ENCODE data around the gene OSBPL5. TPM values are rescaled to one million over a fixed set of nuclear protein-coding genes. Genes with fewer than 3 reads are reported as not detected.

Gene OSBPL5
- total RNA-seq, 1 donor from 2014 or later, result 16.6 TPM

DNA sequence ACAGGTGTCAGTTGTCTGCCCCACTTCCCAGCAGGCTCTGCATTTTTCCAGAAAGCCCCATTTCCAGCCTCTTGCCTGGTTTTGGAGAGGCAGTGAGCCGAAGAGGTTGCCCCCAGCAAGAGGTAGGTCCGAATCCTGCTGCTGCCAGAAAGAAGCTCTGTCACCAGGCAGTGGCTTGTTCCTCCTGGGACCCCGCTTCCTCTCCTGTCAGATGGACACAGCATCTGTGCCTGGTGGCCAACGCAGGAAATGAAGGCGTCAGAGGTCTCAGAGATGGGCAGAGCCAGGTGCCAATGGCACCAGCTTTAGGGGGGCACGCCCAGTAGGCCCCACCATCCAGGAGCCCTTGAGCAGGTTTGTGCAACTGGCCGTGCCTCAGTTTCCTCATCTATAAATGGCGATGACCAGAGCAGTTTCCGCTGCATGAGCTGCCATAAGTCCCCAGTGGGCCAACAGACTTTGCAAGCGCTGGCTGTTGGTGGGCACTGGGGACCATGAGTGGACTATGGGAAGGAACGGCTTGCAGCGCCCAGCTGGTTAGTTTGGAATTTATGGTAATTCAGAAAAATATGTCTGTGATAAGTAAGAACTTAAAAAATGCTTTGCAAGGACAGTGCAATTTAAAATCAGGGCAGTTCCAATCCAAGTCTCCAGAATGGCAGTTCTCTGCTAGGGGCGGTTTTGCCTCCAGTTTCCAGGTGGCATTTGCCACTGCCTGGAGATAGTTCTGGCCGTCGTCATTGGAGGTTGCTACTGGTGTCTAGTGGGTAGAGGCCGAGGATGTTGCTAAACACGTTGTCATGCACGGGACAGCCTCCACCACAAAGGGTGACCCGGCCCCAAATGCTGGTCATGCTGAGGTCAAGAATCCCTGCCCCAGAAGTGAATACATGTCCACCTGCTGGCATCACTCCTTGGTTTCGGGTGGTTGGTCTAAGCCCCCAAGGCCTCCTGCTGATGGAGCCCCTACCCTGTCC, 2.3 kb upstream of the OSBPL5 start:
- intact Hi-C loops (cut with DNase I), result loop anchor here (5.0 kb wide), 1 partner anchor 40 kb away; no protein-coding TSS in a partner anchor
- peak; percentile 65 for DNase-seq (ENCODE audit: low spot score)

DNA sequence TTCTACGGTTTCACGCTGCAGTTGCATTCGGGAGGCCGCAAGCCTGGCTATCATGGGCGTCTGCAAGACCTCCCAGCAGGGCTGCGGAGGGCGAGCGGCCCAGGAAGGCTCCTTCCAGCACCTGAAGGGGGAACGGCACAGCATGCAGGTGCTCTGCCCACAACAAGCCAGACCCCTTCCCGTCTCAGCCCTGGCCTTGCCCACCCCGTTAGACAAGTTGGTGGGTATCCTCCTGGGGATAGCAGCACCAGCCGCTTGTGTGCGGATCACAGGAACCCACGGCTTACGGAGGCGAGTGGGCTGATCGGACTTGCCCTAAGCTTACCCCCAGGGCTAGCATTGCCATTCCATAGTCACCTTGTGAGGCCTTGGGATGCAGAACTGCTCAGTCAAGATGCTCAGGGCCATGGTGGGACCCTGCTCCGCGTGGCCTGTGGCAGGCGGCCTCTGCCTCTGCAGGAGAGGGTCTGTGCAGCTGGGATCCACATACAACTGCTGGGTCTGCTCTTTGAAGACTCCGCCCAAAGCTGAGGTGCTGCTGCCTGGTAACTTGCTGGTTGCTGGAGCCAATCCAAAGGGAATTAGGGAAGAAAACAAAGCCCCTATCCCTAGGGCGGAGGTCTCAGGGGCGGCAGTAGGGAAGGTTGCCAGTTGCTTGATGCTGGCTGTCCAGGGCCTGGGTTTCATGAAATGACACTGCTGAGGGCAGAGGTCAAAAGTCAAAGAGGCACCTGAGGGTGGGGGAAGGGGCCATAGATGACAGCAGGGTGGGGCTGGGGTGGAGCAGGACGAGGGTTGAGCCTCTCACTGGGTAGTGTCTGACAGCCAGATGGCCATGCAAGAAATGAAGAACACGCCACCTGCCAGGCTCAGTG, 1.4 kb upstream of the OSBPL5 start:
- no peak for DNase-seq (ENCODE audit: low spot score)
- intact Hi-C loops (cut with DNase I), result loop anchor here (5.0 kb wide), 1 partner anchor 39 kb away; no protein-coding TSS in a partner anchor

DNA sequence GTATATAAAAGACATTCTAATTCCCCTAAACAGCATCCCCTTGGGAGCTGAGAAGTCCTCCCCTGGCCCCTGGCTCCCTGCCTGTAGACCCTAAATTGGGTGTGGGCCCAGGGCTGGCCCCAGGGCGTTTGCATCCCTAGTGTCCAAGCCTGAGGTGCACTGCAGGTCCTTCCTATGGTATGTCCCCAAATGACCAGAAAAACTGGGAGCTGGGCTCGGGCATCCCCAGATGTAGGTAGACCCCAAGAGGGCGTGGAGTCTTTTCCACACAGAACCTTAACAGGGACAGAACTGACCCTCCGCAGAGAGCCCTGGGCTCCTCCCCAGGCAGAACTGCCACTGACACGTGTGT, 782 bp upstream of the OSBPL5 start:
- DNase-seq (ENCODE audit: low spot score), result no peak
- intact Hi-C loops (cut with DNase I), result loop anchor here (5.0 kb wide), 1 partner anchor 39 kb away; no protein-coding TSS in a partner anchor

DNA sequence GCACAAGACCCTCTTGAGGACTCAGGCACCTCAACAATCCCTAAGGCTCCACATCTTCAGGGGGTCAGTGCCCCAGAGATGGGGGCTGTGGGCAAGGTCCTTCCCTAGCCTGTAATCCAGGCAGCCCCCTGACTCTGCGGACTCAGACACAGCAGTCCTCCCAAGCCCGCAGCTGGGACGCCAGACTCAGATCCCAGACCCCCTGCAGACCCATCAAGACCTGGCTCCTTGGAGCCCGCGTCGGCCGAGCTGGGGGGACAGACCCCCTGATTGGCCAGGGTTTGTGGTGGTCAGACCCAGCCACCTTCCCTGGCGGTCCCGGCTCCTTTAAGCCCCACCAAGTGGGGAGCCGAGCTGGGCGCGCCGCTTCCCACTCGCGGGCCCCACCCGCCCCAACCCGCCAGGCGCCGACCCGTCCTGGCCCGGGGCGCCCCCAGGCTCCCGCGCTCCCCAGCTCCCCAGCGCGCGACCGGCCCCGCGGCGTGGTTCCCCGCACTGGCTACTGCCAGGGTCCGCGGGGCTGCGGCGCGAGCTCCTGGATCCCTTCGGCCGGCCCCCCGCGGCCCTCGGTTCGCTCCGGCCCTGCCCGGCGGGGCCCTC, 458 bp downstream of the OSBPL5 start:
- intact Hi-C loops (cut with DNase I), result loop anchor here (5.0 kb wide), 1 partner anchor 37 kb away; no protein-coding TSS in a partner anchor
- peak; percentile 77 for DNase-seq (ENCODE audit: low spot score)

DNA sequence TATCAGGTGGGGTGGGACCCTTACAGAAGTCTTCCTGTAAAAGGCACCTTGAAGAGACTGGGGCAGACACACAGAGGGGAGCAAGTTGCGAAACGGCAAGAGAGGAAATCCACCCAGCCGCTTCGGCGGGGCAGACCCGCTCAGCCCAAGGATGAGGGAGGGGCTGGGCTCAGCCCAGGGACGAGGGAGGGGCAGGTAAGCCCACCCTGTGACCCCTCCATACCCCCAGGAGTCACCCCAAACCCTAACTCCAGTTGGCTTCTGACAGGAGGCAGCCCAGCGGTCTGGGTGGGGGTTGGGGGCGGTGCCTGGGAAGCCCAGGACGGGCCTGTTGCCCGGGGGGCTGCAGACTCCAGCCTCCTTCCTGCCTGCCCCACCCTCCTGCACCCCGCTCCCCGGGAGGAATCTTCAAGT, 965 bp downstream of the OSBPL5 start:
- intact Hi-C loops (cut with DNase I), result no loop called here
- peak; percentile 69 for DNase-seq (ENCODE audit: low spot score)

DNA sequence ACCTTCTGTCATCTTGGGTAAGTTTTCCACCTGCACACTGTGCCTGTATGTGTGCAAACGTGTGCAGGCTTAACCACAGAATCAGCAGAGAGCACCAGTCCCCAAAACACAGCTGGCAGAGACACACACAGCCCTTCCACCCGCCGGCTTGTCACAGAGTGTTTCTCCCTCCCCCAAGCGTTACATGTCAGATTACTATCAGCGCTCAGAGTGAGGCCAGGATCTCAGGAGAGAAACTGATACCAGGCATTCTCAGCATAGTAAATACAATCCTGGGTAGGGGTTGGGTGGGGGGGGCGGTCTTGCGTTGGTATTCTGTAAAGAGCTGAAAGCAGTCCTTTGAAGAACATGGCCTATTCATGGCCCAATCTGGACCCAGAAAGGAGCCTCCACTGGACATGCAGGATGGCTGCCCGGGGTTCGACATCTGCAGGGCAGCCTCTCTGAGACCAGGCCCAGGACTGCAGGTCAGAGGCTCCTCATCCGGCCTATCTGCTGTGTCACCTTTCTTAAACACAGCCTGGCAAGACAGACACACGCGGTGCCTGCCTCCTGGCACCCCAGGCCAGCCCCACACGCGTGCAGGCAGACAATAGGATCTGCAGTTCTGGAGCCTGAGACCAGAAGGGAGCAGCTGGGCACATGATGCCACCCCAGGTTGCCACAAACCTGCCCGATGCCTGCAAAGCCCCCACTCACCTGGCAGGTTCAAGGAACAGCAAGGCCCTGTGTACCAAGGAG, 1.7 kb downstream of the OSBPL5 start:
- peak; percentile 73 for DNase-seq (ENCODE audit: low spot score)
- intact Hi-C loops (cut with DNase I), result no loop called here

DNA sequence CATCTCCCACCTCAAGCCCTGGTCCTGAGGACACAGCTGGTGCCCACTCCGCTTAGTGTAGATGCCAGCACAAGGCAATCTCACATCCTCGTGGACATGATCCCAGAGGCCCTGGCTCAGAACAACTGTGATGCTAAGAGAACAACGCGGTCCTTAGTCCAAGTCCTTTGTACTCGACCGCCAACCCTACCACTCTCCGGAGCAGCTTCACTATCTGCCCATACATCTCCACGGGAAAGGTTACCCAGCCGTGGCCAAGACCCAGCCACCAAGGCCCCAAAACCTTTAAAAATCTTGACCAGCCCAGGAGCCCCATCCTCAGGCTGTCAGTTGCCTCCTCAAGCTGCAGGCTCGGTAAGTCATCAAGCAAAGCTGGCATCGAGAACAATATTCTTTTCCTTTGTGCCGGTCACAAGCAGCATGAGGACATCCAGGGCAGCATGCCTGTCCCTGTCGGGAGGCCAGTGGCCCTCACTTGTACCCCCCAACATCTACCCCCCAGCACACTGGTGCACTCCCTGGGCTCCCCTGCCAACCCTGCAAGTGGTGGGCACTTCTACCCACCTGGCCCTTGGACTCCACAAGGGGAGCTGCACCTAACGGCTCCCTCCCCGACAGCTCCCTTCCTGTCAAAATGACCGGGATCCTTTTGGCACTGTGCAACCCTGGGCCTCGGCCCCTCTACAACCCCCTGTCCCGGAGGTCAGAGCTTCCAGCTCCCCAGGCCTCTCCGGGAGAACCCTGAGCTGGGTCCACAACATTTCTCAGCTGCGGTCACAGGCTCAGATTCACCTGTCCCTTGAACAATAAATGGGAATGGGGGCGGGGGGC, 2.5 kb downstream of the OSBPL5 start:
- intact Hi-C loops (cut with DNase I), result no loop called here
- DNase-seq (ENCODE audit: low spot score), result no peak

DNA sequence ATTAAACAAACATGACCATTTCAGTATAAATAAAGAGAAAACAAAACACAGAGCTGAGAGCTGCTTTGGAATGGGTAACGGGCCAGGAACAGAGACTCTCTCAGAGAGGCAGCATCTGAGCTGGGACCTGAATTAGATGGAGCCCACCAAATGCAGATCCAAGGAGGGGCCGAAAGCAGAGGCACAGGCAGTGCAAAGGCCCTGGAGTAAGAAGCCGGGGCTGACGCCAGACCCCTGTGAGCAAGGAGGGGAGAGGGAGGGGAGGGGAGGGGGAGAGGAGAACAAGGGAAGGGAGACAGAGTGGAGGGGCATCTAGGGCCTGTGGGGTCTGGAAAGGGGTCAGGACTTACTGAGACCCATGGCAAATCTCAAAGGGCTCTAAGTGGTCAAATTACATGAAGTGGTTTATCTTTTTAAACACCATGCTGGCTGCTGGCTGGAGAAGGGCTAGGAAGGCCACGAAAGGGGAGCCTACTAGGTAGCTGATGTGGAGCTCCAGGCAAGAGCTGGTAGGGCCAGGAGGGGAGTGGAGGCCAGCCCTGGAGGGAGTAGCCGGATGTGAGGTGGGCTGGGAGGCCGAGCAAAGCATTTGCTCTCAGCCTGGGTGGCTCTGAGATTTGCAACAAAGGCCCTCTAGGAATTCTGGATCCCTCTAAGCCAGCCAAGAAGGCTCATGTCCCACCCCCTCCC, 3.2 kb downstream of the OSBPL5 start:
- no peak for DNase-seq (ENCODE audit: low spot score)
- intact Hi-C loops (cut with DNase I), result no loop called here

DNA sequence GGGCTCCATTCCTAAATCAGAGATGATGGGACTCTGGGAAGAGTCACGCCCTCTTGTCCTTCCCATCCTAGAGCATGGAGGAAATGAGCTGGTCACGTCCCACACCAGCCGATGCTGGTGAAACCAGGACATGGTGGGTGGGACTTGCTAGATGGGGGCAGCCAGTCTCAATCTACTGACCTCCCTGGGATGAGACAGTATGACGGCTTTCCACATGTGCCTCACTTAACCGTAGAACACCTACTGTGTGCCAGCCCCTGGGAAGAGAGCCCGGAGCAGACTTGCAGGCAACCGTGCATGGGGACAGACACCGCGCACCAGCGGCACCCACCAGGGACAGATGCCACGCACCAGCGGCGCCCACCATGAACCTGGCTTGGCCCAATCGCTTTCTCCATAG, 3.8 kb downstream of the OSBPL5 start:
- intact Hi-C loops (cut with DNase I), result no loop called here
- no peak for DNase-seq (ENCODE audit: low spot score)

DNA sequence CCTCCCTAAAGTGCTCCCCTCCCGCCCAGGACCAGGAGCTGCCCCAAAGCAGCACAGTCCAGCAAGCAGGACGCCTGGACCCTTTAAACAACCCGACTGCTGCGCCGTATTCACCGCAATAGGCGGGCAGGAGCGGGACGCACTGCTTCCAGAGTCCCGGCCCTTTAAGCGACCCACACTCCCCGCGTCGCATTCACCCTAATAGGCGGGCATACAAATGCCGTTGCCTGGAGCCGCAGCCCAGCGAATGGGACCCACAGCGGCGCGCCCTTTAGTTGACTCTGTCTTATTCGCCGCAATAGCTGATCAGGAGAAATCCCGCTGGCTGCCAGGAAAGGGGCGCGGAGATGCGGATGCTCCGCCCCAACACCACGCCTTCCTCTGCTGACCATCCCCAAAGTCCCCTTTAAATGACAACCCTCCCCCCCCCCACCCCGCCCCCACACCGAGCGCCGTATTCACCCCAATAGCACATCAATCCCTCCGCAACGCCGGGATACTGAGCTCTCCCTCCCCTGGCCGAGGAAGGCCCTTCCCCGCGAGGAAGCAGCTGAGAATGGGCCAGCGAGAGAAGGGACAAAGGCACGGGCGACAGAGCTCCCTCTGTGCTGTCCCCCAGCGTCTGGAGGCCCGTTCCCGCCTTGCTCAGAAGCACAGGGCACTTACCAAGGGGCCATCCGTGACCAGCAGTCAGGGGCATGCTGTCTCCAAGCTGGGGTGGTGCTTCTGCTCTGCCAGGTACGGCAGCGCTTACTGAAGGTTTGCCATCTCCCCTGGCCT, 4.7 kb downstream of the OSBPL5 start:
- peak; percentile 93 for DNase-seq (ENCODE audit: low spot score)
- intact Hi-C loops (cut with DNase I), result no loop called here

DNA sequence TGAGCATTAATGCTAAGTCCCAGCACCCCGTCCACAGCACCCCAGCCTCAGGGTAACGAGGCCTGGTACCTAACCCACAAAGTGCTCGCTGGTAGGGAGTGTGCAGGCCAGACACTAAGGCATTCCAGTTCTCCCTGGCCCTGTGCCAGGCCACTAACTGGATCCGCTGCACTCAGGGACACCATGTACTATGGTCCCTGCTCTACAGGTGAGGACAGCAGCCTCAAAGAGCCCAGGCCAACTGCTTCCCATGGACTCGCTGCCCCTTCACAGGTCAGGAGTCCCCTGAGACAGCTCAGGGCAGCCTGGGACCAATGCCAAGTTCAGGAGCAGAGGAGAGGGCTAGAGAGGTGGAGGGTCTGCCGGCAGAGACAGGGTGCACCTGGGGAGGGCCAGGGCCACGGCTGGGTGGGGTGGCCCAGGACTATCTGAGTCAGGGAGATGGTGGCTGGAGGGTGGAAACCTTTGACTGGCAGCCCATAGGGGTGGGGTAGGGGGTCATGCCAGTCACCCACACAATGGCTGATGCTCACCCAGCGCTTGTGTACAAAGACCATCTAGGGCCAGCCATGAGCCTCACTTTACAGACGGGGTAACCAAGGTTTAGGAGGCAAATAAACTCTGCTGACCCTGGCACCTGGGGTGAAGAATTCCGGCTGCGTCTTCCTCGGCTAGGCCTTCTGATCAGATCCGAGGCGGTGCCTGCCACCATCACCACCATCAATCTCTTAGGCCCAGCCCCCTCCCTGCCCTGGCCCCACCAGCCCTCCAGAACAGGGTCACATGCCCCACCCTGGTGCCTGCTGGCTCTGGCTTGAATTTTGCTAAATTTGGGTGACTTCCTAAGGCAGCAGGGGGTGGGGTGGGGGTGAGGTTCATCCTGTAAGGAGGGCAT, 5.6 kb downstream of the OSBPL5 start:
- DNase-seq (ENCODE audit: low spot score), result no peak
- intact Hi-C loops (cut with DNase I), result no loop called here

DNA sequence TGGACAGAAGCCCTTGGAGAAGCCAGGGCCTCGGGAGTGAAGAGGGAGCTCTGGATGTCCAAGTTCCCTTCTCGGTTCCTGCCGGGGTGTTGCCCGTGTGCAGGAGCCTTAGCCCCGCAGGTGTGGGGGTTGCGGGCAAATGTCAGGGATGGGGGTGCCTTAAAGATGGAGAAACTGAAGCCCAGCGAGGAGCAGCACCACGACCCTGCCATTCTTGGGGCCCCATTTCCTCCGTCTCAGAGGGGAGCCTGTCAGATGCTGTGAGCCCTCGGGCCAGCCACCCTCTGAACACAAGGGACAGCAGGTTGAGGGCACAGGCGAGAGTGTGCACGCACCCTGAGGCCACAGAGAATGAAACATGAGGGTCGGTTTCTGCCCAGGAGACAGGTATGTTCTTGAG, 6.3 kb downstream of the OSBPL5 start:
- intact Hi-C loops (cut with DNase I), result no loop called here
- DNase-seq (ENCODE audit: low spot score), result no peak

DNA sequence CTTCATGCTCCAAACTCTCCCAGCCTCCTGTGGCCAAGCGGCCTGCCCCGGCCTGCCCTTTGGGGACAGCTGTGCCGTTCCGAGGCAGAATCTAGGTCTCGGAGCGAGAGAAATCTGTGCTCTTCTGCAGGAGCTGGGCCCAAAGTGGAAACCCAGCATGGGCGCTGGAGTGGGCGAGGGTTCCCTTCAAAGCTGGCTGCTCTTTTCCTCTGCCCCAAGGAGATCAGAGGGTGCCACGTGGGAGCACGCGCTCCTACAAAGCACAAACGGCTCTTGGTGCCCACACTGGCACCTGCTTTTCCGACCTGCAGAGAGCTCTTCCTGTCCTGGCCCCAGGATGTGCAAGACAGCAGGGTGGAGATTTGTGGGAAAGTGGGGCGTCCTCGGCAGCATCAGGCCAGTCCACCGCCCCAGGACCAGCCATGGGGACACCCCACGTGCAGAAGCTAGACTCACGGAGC, 6.9 kb downstream of the OSBPL5 start:
- DNase-seq (ENCODE audit: low spot score), result no peak
- intact Hi-C loops (cut with DNase I), result no loop called here

DNA sequence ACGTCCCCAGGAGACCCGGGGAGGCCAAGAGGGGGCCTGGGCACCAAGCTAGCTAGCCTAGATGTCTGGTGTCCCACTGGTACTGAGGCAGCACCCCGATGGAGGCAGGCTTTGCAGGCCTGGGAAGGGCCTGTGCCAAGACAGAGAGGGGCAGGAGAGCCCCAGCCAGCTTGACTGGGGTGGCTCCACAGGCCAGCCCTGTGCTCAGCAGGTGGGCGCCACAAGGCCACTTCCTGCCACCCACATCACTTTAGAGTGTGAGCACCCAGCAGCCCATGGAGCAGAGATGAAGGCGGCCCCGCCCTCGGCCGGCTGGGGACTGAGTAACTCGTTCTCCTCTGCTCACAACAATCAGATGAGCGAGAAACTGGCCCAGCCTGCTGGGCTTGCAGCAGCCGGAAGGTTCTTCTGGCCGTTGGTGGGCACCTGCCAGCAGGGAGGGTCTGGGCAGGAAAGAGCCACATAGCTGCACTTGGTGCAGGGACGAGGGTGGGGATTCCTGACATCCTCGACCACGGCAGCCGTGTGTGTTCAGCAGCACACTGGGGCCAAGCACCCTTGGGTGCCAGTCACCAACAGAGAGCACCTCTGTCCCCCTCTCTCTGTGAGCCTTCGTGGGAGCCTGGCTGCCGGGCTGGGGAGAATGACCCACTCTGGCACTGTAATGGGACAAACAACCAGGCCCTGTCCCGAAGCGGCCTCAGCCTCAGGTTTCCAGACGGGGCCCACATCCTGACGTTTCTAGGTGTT, 7.6 kb downstream of the OSBPL5 start:
- DNase-seq (ENCODE audit: low spot score), result no peak
- intact Hi-C loops (cut with DNase I), result no loop called here

DNA sequence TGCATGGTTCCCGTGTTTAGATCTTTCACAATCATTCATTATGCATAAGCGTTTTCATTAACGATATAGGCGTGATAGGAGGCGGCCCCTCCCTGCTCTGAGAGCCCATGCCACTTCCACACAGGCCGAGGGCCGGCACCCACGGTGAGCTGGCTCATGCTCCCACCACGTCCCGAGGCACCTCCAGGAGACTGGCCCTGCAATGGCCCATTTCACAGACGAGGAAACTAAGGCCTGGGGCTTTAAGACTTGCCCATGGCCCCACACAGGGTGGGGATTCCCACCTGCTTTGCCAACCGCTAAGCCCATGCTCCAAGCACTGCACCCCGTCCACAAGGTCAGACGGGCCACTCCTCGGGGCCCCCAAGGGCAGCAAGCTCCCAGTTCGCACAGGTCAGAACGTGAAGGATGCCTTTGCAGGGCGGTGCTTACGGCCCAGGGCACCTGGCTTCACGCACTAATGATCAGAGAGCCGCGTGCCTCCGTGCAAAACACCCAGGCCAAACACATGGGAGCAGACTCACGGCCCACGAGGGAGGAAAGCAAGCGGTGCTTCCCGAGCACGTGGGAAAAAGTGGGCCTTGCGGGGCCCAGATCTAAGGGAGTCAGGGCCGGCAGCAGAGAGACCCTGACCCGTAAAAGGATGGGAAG, 8.3 kb downstream of the OSBPL5 start:
- no peak for DNase-seq (ENCODE audit: low spot score)
- intact Hi-C loops (cut with DNase I), result no loop called here
